Kidney capillary endothelial cell (primary cell): ENCODE measurements around the gene FOXD4L5.
"Not testable (repeated sequence)": the region's sequence is repeated elsewhere in the genome, so short reads cannot be mapped to it uniquely, and the experiment has no call there.

ENCODE experiments used
- DNase-seq: peaks from one replicate; pipeline ENCODE4 v3.0.0-alpha.2; 2018; ENCODE audit warnings: low spot score

The FOXD4L5 gene

DNA sequence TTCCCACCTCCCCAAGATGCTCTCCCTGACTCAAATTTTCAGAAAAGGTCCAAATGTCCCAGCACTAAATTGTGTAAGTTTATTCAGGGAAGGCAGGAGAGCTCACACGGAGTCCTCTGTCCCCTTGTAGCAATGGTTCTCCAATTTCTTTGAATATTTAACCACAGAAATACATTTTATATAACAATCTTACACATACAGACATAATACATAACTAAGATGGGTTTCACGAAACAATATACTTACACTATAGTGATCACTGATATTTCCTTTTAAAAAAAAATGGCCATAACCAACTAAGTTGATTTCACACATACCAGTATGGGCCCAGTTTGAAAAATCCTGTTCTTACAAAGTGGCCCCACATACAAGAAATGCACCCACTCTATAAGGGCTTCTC is at the start of gene FOXD4L5:
Gene FOXD4L5, minus strand, starts transcription at position 101 of the 400 bp plus-strand sequence. CDS start 832 bp downstream, outside the sequence.
- DNase-seq = not testable (repeated sequence)

DNA sequence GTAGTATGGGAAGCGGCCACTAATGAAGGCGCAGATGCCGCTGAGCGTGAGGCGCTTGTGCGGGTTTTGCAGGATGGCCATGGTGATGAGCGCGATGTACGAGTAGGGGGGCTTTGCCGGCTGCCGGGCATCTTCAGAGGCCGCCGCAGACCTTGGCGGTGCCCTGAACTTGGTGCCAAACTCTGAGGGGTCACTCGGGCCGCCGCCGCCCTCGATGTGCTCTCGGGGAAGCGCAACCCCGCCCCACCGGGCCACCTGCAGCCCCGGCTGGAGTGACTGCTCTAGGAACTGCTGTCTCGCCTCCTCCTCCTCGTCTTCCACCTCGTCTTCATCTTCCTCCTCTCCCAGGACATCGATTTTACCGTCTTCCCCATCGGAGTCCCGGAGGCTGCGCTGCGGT is 1.1 kb downstream of the FOXD4L5 start:
- not testable (repeated sequence) for DNase-seq

DNA sequence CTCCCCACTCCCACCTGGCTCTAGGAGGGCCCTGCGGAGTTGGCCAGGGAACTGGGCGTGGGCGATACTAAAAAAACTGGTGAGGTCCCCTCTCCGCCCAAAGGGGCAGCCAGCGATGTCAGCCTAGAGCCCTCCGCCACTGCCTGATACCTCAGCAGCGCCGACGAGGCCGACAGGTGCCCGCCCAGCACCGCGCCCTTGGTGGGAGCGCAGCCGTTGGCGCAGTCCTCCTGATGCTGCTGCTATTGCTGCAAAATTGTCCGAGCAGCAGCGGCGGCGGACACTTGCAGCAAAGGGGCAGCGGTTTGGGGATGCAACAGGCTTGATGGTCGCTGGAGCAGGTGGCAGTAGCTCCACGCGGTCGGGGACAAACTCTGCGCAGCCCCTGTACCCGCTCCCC is 2.0 kb downstream of the FOXD4L5 start:
- DNase-seq = not testable (repeated sequence)
